H1 (cell line): Measurements from ENCODE around the gene SYMPK.

ENCODE experiments used
- CBX5 ChIP-seq: fragments of 300-800, 300-1000 bp; sonication (generic); IDR thresholded peaks from 2 replicates; pipeline ENCODE4 v1.7.1; 2016; ENCODE audit warnings: antibody characterized with exemption, low read length, low read depth
- CEBPB ChIP-seq: IDR thresholded peaks from 2 replicates; pipeline ENCODE4 v1.6.1; 2012; ENCODE audit warnings: low read depth, low read length
- EZH2 ChIP-seq: fragments of 200-600 bp; sonication (generic); IDR thresholded peaks from 2 replicates; pipeline ENCODE4 v1.7.1; 2012; ENCODE audit warnings: low read depth, mild to moderate bottlenecking, moderate library complexity, low read length, inconsistent platforms; ENCODE audit not compliant: severe bottlenecking
- HDAC6 ChIP-seq: IDR thresholded peaks from one replicate; pipeline ENCODE4 v1.7.1; 2012; ENCODE audit warnings: low read depth, mild to moderate bottlenecking, inconsistent platforms, low read length, moderate library complexity
- POLR2A ChIP-seq, 2 experiments: IDR thresholded peaks; 1 replicate in 1 of 2; 2 replicates in 1 of 2; pipeline ENCODE4 v1.6.1; 2011; ENCODE audit warnings: low read depth in 2 of 2, low read length in 2 of 2, mild to moderate bottlenecking in 2 of 2; ENCODE audit errors: control extremely low read depth in 1 of 2
- RBBP5 ChIP-seq: IDR thresholded peaks from 2 replicates; pipeline ENCODE4 v1.7.1; 2012; ENCODE audit warnings: low read depth, mild to moderate bottlenecking, inconsistent platforms, low read length, moderate library complexity, borderline replicate concordance
- SRF ChIP-seq: IDR thresholded peaks from 2 replicates; pipeline ENCODE4 v1.6.1; 2011; ENCODE audit warnings: mild to moderate bottlenecking, low read depth, low read length, moderate library complexity
- ZNF274 ChIP-seq: IDR thresholded peaks from 2 replicates; pipeline ENCODE4 v1.7.0; 2012; ENCODE audit warnings: low read length, borderline replicate concordance; ENCODE audit errors: extremely low read depth
- TF ChIP-seq, protein P1 (sequence below), 3 experiments: IDR thresholded peaks; 1 replicate in 2 of 3; 2 replicates in 1 of 3; pipeline versions ENCODE4 v1.5.1 to v1.6.1; 2011; ENCODE audit warnings: low read length in 3 of 3, mild to moderate bottlenecking in 3 of 3, inconsistent platforms in 2 of 3, low read depth in 1 of 3, moderate library complexity in 1 of 3; ENCODE audit not compliant: insufficient read depth in 1 of 3; ENCODE audit errors: control extremely low read depth in 1 of 3

DNA sequence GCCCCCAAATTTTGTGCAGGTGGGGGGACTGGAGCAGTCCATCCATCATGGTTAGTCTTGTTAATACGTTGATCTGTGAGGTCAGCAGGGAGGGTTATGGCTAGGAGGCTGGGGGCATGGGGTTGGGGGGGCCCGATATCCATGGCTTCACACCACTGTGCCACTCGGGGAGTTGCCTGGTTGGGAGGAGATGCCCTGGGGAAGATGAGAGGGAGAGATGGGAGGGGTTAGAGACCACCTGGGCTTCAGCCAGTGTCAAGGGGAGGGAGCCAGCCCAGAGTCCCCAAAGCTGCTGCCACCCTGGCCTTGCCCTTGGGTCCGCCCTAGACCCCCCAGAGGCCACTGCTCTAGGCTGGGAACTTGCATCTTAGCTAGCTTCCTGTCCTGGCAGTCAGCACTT lies 78.9 kb downstream of the SYMPK start:
- no peak for TF ChIP-seq HDAC6
- no peak for TF ChIP-seq ZNF274
- TF ChIP-seq, protein P1, sequence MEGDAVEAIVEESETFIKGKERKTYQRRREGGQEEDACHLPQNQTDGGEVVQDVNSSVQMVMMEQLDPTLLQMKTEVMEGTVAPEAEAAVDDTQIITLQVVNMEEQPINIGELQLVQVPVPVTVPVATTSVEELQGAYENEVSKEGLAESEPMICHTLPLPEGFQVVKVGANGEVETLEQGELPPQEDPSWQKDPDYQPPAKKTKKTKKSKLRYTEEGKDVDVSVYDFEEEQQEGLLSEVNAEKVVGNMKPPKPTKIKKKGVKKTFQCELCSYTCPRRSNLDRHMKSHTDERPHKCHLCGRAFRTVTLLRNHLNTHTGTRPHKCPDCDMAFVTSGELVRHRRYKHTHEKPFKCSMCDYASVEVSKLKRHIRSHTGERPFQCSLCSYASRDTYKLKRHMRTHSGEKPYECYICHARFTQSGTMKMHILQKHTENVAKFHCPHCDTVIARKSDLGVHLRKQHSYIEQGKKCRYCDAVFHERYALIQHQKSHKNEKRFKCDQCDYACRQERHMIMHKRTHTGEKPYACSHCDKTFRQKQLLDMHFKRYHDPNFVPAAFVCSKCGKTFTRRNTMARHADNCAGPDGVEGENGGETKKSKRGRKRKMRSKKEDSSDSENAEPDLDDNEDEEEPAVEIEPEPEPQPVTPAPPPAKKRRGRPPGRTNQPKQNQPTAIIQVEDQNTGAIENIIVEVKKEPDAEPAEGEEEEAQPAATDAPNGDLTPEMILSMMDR (IDR thresholded peaks at IDR 0.05; ENCODE audit: control extremely low read depth in 1 of 3, insufficient read depth in 1 of 3, low read depth in 1 of 3, low read length in 3 of 3) = no peak
- no peak for TF ChIP-seq RBBP5
- TF ChIP-seq EZH2 = no peak
- no peak for TF ChIP-seq POLR2A (IDR thresholded peaks at IDR 0.05; ENCODE audit: control extremely low read depth in 1 of 2, low read depth in 2 of 2, low read length in 2 of 2)
- TF ChIP-seq CEBPB = no peak
- TF ChIP-seq CBX5 = no peak
- TF ChIP-seq SRF = no peak
